ENCODE data around the gene PIWIL4.
"Not testable (repeated sequence)": the region's sequence is repeated elsewhere in the genome, so short reads cannot be mapped to it uniquely, and the experiment has no call there.

The PIWIL4 gene

DNA sequence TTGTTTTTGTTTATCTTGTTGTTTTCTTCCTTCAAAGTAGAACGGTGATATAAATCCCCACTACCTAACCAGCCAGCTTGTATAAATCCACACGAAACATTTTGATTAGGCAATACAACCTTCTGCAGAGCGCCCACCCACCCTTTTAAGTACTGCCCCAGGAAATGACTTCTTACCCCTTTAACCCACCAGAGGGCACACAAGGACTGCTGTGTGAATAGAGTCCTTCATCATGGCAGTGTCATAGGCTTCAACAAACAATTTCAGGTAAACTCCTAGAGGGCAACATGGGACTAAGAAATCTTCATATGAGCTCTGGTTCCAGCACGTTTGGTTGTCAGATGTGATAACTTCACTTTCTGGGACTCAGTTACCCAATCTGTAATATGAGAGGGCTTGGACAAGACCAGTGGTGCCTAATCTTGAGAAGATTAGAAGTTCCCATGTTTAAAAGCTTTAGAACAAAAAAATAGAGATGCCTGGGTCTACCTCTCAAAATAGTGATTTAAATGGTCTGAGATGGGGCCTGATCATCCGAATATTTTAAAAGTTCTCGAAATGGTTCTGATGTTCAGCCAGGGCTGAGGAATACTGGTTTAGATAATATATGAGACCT lies 56.1 kb downstream of the PIWIL4 start:
- DNase-seq (ENCODE audit: low read depth), result peak; percentile 76
- in situ Hi-C loops (cut with HindIII; ENCODE audit: low sequenced_read_pairs), result no loop called here
- no peak overlapping the region for H3K4me3 ChIP-seq (ENCODE audit: low read depth, low read length)
- TF ChIP-seq, protein P1, sequence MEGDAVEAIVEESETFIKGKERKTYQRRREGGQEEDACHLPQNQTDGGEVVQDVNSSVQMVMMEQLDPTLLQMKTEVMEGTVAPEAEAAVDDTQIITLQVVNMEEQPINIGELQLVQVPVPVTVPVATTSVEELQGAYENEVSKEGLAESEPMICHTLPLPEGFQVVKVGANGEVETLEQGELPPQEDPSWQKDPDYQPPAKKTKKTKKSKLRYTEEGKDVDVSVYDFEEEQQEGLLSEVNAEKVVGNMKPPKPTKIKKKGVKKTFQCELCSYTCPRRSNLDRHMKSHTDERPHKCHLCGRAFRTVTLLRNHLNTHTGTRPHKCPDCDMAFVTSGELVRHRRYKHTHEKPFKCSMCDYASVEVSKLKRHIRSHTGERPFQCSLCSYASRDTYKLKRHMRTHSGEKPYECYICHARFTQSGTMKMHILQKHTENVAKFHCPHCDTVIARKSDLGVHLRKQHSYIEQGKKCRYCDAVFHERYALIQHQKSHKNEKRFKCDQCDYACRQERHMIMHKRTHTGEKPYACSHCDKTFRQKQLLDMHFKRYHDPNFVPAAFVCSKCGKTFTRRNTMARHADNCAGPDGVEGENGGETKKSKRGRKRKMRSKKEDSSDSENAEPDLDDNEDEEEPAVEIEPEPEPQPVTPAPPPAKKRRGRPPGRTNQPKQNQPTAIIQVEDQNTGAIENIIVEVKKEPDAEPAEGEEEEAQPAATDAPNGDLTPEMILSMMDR (IDR thresholded peaks at IDR 0.05; ENCODE audit: low read depth, low read length, missing control alignments), result peak; percentile 79

DNA sequence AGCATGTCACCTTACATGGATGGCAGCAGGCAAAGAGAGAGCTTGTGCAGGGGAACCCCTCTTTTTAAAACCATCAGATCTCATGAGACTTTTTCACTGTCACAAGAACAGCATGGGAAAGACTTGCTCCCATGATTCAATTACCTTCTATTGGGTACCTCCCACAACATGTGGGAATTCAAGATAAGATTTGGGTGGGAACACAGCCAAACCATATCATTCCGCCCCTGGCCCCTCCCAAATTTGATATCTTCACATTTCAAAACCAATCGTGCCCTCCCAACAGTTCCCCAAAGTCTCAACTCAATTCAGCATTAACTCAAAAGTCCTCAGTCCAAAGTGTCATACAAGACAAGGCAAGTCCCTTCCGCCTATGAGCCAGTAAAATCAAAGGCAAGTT lies 58.3 kb downstream of the PIWIL4 start:
- not testable (repeated sequence) for H3K4me3 ChIP-seq (ENCODE audit: low read depth, low read length); DNase-seq (ENCODE audit: low read depth)
- in situ Hi-C loops (cut with HindIII; ENCODE audit: low sequenced_read_pairs), result loop anchor here (5.0 kb wide), 1 partner anchor 332 kb away; no protein-coding TSS in a partner anchor

DNA sequence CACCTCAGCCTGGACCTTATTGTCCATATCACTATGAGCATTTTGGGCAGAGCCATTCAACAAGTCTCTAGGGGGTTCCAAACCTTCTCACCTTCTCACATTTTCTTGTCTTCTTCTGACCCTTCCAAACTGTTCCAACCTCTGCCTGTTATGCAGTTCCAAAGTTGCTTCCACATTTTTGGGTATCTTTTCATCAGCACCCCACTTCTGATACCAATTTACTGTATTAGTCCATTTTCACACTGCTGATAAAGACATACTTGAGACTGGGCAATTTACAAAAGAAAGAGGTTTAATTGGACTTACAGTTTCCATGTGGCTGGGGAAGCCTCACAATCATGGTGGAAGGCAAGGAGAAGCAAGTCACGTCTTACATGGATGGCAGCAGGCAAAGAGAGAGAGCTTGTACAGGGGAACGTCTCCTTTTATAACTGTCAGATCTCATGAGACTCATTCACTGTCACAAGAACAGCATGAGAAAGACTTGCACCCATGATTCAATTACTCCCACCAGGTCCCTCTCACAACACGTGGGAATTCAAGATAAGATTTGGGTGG lies 59.9 kb downstream of the PIWIL4 start:
- not testable (repeated sequence) for DNase-seq (ENCODE audit: low read depth); H3K4me3 ChIP-seq (ENCODE audit: low read depth, low read length)
- in situ Hi-C loops (cut with HindIII; ENCODE audit: low sequenced_read_pairs), result loop anchor here (5.0 kb wide), 1 partner anchor 330 kb away; no protein-coding TSS in a partner anchor

DNA sequence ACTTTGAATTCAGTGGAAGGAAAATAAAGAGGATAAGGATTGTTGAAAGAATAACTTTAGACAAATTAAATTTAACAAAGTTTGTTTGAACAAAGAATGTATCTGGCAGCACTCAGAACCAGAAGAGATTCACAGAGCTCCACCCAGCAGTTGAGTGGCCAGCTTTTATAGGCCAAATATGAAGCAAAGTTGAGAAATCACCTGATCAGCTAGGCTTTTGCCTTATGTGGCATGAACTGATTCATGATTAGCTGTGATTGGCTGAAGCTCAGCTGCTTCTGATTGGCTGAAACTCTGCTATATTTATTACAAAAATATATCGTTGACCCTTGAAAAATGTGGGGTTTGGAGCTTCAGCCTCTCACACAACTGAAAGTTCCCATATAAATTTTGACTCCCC lies 62.6 kb downstream of the PIWIL4 start:
- no peak for DNase-seq (ENCODE audit: low read depth)
- in situ Hi-C loops (cut with HindIII; ENCODE audit: low sequenced_read_pairs), result loop anchor here (5.0 kb wide), 1 partner anchor 328 kb away; no protein-coding TSS in a partner anchor
- no peak overlapping the region for H3K4me3 ChIP-seq (ENCODE audit: low read depth, low read length)
- TF ChIP-seq, protein P1 (IDR thresholded peaks at IDR 0.05; ENCODE audit: low read depth, low read length, missing control alignments), result no peak

DNA sequence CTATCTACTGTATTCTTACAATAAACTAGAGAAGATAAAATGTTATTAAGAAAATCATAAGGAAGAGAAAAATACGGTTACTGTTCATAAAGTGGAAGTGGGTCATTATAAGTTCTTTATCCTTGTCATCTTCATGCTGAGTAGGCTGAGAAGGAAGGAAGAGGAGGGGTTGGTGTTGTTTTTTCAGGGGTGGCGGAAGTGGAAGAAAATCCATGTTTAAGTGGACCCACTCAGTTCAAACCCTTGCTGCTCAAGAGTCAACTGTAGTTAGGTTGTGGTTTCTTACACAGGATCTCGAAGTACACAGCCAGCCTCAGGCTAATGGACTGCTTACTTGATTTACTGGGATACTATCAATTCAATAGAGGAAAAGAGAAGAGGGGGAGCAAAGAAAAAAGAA lies 63.1 kb downstream of the PIWIL4 start:
- DNase-seq (ENCODE audit: low read depth), result no peak
- H3K4me3 ChIP-seq (ENCODE audit: low read depth, low read length), result no peak overlapping the region
- in situ Hi-C loops (cut with HindIII; ENCODE audit: low sequenced_read_pairs), result no loop called here

DNA sequence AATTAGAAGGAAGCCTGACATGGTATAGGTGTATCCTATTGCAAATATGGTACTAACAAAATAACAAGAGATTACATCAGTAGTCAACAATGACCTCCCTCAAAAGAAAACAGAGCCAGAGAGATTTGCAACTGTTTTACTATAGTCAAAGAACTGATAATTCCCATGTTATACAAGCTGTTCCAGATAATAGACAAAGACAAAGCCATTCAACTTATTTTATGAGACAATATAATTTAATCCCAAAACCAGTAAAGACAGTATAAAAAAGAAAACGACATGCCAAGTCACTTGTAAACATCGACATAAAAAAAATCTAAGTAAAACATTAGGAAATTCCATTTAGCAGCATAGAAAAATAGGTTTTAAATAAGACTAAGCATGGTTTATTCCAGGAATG lies 65.2 kb downstream of the PIWIL4 start:
- DNase-seq (ENCODE audit: low read depth), result no peak
- H3K4me3 ChIP-seq (ENCODE audit: low read depth, low read length), result no peak overlapping the region
- in situ Hi-C loops (cut with HindIII; ENCODE audit: low sequenced_read_pairs), result no loop called here
- TF ChIP-seq, protein P1 (IDR thresholded peaks at IDR 0.05; ENCODE audit: low read depth, low read length, missing control alignments), result no peak

More for the DNA sequence above, 63.1 kb downstream of the PIWIL4 start:
- TF ChIP-seq, protein P1 (IDR thresholded peaks at IDR 0.05; ENCODE audit: low read depth, low read length, missing control alignments), result no peak

DNA sequence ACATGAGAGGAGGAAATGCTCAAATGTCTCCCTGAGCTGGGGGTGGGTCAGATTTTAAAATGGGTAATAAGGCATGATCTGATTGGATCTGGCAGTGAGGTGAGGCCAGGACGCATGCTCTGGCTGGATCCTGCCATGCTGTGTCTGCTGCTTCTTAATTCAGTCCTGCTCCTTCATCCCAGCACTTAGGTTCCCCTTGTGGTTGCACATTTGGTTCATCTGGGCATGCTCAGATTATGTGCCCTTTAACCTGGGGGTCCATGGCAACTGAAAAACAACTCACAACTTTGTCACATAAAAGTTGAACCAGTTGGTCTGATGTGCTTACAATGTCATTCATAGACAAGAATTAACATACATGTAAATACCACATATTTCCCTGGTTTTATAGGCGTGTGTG lies 67.9 kb downstream of the PIWIL4 start:
- H3K4me3 ChIP-seq (ENCODE audit: low read depth, low read length), result no peak overlapping the region
- no peak for DNase-seq (ENCODE audit: low read depth)
- in situ Hi-C loops (cut with HindIII; ENCODE audit: low sequenced_read_pairs), result no loop called here
- TF ChIP-seq, protein P1 (IDR thresholded peaks at IDR 0.05; ENCODE audit: low read depth, low read length, missing control alignments), result no peak
